ENCODE results near the gene DAND5.

The DAND5 gene

GRCh38 chr19:12997967-12998940, 28.9 kb downstream of the DAND5 start:
- no peak for DNase-seq (ENCODE audit: low read depth)
- Histone ChIP-seq H3K27me3 (replicated peaks; ENCODE audit: control insufficient read depth, insufficient read depth, low read length) (no peaks in the 10 kb centered on the region), H3K9me3 (ENCODE audit: control insufficient read depth, low read length) (no peaks in the 10 kb centered on the region), H3K9ac (ENCODE audit: low read length) (peak overlapping the region; percentile 99), H3K36me3 (ENCODE audit: control insufficient read depth, insufficient read depth, low read length, severe bottlenecking) (peaks cover 6% of the 10 kb centered on the region), H3K4me3 (ENCODE audit: low read length) (peak overlapping the region; percentile 88), H3K4me1 (ENCODE audit: control insufficient read depth, insufficient read depth, low read length) (peaks cover 39% of the 10 kb centered on the region)

GRCh38 chr19:13001166-13001501, 31.8 kb downstream of the DAND5 start:
- Histone ChIP-seq H3K36me3 (ENCODE audit: control insufficient read depth, insufficient read depth, low read length, severe bottlenecking) (peaks cover 6% of the 10 kb centered on the region), H3K4me3 (ENCODE audit: low read length) (peak overlapping the region; percentile 69), H3K9ac (ENCODE audit: low read length) (peak overlapping the region; percentile 83), H3K27me3 (replicated peaks; ENCODE audit: control insufficient read depth, insufficient read depth, low read length) (no peaks in the 10 kb centered on the region), H3K9me3 (ENCODE audit: control insufficient read depth, low read length) (no peaks in the 10 kb centered on the region), H3K4me1 (ENCODE audit: control insufficient read depth, insufficient read depth, low read length) (peaks cover 63% of the 10 kb centered on the region)
- no peak for DNase-seq (ENCODE audit: low read depth)

- Histone ChIP-seq H3K9ac (ENCODE audit: low read length) (peak overlapping the region; percentile 83), H3K4me1 (ENCODE audit: control insufficient read depth, insufficient read depth, low read length) (peaks cover 68% of the 10 kb centered on the region), H3K4me3 (ENCODE audit: low read length) (peak overlapping the region; percentile 69), H3K27me3 (replicated peaks; ENCODE audit: control insufficient read depth, insufficient read depth, low read length) (no peaks in the 10 kb centered on the region), H3K36me3 (ENCODE audit: control insufficient read depth, insufficient read depth, low read length, severe bottlenecking) (peaks cover 6% of the 10 kb centered on the region), H3K9me3 (ENCODE audit: control insufficient read depth, low read length) (no peaks in the 10 kb centered on the region)
- no peak for DNase-seq (ENCODE audit: low read depth)
Measured at GRCh38 chr19:13001502-13002165, 32.3 kb downstream of the DAND5 start.

GRCh38 chr19:13002166-13002898, 33.0 kb downstream of the DAND5 start:
- H3K4me1 ChIP-seq (ENCODE audit: control insufficient read depth, insufficient read depth, low read length), result peaks cover 72% of the 10 kb centered on the region
- no peak for DNase-seq (ENCODE audit: low read depth)
- H3K27me3 ChIP-seq (replicated peaks; ENCODE audit: control insufficient read depth, insufficient read depth, low read length), result no peaks in the 10 kb centered on the region
- peak overlapping the region; percentile 83 for H3K9ac ChIP-seq (ENCODE audit: low read length)
- H3K4me3 ChIP-seq (ENCODE audit: low read length), result peak overlapping the region; percentile 69
- H3K9me3 ChIP-seq (ENCODE audit: control insufficient read depth, low read length), result no peaks in the 10 kb centered on the region
- H3K36me3 ChIP-seq (ENCODE audit: control insufficient read depth, insufficient read depth, low read length, severe bottlenecking), result peaks cover 6% of the 10 kb centered on the region

- no peaks in the 10 kb centered on the region for H3K9me3 ChIP-seq (ENCODE audit: control insufficient read depth, low read length)
- H3K4me3 ChIP-seq (ENCODE audit: low read length), result peak overlapping the region; percentile 51
- peaks cover 6% of the 10 kb centered on the region for H3K36me3 ChIP-seq (ENCODE audit: control insufficient read depth, insufficient read depth, low read length, severe bottlenecking)
- no peaks in the 10 kb centered on the region for H3K27me3 ChIP-seq (replicated peaks; ENCODE audit: control insufficient read depth, insufficient read depth, low read length)
- no peak for DNase-seq (ENCODE audit: low read depth)
- peak overlapping the region; percentile 83 for H3K9ac ChIP-seq (ENCODE audit: low read length)
- H3K4me1 ChIP-seq (ENCODE audit: control insufficient read depth, insufficient read depth, low read length), result peaks cover 71% of the 10 kb centered on the region
Measured at GRCh38 chr19:13003081-13003480, 33.7 kb downstream of the DAND5 start.

GRCh38 chr19:13004273-13004672, 34.9 kb downstream of the DAND5 start:
- H3K36me3 ChIP-seq (ENCODE audit: control insufficient read depth, insufficient read depth, low read length, severe bottlenecking), result peaks cover 7% of the 10 kb centered on the region
- no peaks in the 10 kb centered on the region for H3K27me3 ChIP-seq (replicated peaks; ENCODE audit: control insufficient read depth, insufficient read depth, low read length)
- peaks cover 73% of the 10 kb centered on the region for H3K4me1 ChIP-seq (ENCODE audit: control insufficient read depth, insufficient read depth, low read length)
- H3K9me3 ChIP-seq (ENCODE audit: control insufficient read depth, low read length), result no peaks in the 10 kb centered on the region
- DNase-seq (ENCODE audit: low read depth), result no peak
- H3K9ac ChIP-seq (ENCODE audit: low read length), result peak overlapping the region; percentile 42
- H3K4me3 ChIP-seq (ENCODE audit: low read length), result no peak overlapping the region

GRCh38 chr19:13005253-13005652, 35.9 kb downstream of the DAND5 start:
- H3K9me3 ChIP-seq (ENCODE audit: control insufficient read depth, low read length), result no peaks in the 10 kb centered on the region
- peaks cover 83% of the 10 kb centered on the region for H3K4me1 ChIP-seq (ENCODE audit: control insufficient read depth, insufficient read depth, low read length)
- H3K27me3 ChIP-seq (replicated peaks; ENCODE audit: control insufficient read depth, insufficient read depth, low read length), result no peaks in the 10 kb centered on the region

GRCh38 chr19:13005861-13006370, 36.5 kb downstream of the DAND5 start:
- Histone ChIP-seq H3K4me3 (ENCODE audit: low read length) (no peak overlapping the region), H3K9me3 (ENCODE audit: control insufficient read depth, low read length) (no peaks in the 10 kb centered on the region), H3K36me3 (ENCODE audit: control insufficient read depth, insufficient read depth, low read length, severe bottlenecking) (peaks cover 7% of the 10 kb centered on the region), H3K9ac (ENCODE audit: low read length) (peak overlapping the region; percentile 57), H3K27me3 (replicated peaks; ENCODE audit: control insufficient read depth, insufficient read depth, low read length) (no peaks in the 10 kb centered on the region), H3K4me1 (ENCODE audit: control insufficient read depth, insufficient read depth, low read length) (peaks cover 85% of the 10 kb centered on the region)
- DNase-seq (ENCODE audit: low read depth), result no peak

More at GRCh38 chr19:13005253-13005652, 35.9 kb downstream of the DAND5 start:
- peak overlapping the region; percentile 57 for H3K9ac ChIP-seq (ENCODE audit: low read length)
- H3K36me3 ChIP-seq (ENCODE audit: control insufficient read depth, insufficient read depth, low read length, severe bottlenecking), result peaks cover 7% of the 10 kb centered on the region
- H3K4me3 ChIP-seq (ENCODE audit: low read length), result no peak overlapping the region
- no peak for DNase-seq (ENCODE audit: low read depth)

- Histone ChIP-seq H3K27me3 (replicated peaks; ENCODE audit: control insufficient read depth, insufficient read depth, low read length) (no peaks in the 10 kb centered on the region), H3K9me3 (ENCODE audit: control insufficient read depth, low read length) (no peaks in the 10 kb centered on the region), H3K4me1 (ENCODE audit: control insufficient read depth, insufficient read depth, low read length) (peaks cover 80% of the 10 kb centered on the region), H3K9ac (ENCODE audit: low read length) (peak overlapping the region; percentile 62), H3K36me3 (ENCODE audit: control insufficient read depth, insufficient read depth, low read length, severe bottlenecking) (peaks cover 7% of the 10 kb centered on the region), H3K4me3 (ENCODE audit: low read length) (no peak overlapping the region)
- DNase-seq (ENCODE audit: low read depth), result no peak
Measured at GRCh38 chr19:13006431-13007281, 37.3 kb downstream of the DAND5 start.

- H3K36me3 ChIP-seq (ENCODE audit: control insufficient read depth, insufficient read depth, low read length, severe bottlenecking), result peaks cover 7% of the 10 kb centered on the region
- H3K9ac ChIP-seq (ENCODE audit: low read length), result peak overlapping the region; percentile 67
- no peaks in the 10 kb centered on the region for H3K27me3 ChIP-seq (replicated peaks; ENCODE audit: control insufficient read depth, insufficient read depth, low read length)
- no peak for DNase-seq (ENCODE audit: low read depth)
- H3K4me1 ChIP-seq (ENCODE audit: control insufficient read depth, insufficient read depth, low read length), result peaks cover 86% of the 10 kb centered on the region
- peak overlapping the region; percentile 29 for H3K4me3 ChIP-seq (ENCODE audit: low read length)
- no peaks in the 10 kb centered on the region for H3K9me3 ChIP-seq (ENCODE audit: control insufficient read depth, low read length)
Measured at GRCh38 chr19:13007292-13008045, 38.1 kb downstream of the DAND5 start.
